Gastrocnemius medialis (tissue), 4 donors: Measurements from ENCODE around the gene MNAT1.

Source experiments
- CTCF ChIP-seq, 5 experiments: fragments of 450-650 bp in 3 of 5; fragments of 200-600 bp in 2 of 5; sonication (generic) in 2 of 5; IDR thresholded peaks in 4 of 5; conservative IDR thresholded peaks in 1 of 5; 1 replicate in 4 of 5; 2 replicates in 1 of 5; pipeline ENCODE4 v1.5.1; 2016 to 2019; ENCODE audit warnings: antibody characterized with exemption in 5 of 5, mild to moderate bottlenecking in 3 of 5, moderate library complexity in 3 of 5
- POLR2A ChIP-seq, 2 donors: fragments of 450-650 bp; IDR thresholded peaks; one replicate each; pipeline ENCODE4 v1.6.1; 2017; ENCODE audit warnings: antibody characterized with exemption in 2 of 2, mild to moderate bottlenecking in 2 of 2, moderate library complexity in 2 of 2

GRCh38 chr14:60970146-60970545 is 235.6 kb downstream of the MNAT1 start:
- TF ChIP-seq CTCF (IDR thresholded peaks at IDR 0.05 in 4 of 5, conservative IDR thresholded peaks at IDR 0.05 in 1 of 5) (no peak), POLR2A (IDR thresholded peaks at IDR 0.05) (no peak)
